ENCODE data around the gene ACSM6. TPM values are rescaled to one million over a fixed set of nuclear protein-coding genes. Genes with fewer than 3 reads are reported as not detected.
A peak's percentile ranks its signal among the peaks of the same experiment; 100 is the strongest.
"Not testable (repeated sequence)": the region's sequence is repeated elsewhere in the genome, so short reads cannot be mapped to it uniquely, and the experiment has no call there.

Gene ACSM6, protein sequence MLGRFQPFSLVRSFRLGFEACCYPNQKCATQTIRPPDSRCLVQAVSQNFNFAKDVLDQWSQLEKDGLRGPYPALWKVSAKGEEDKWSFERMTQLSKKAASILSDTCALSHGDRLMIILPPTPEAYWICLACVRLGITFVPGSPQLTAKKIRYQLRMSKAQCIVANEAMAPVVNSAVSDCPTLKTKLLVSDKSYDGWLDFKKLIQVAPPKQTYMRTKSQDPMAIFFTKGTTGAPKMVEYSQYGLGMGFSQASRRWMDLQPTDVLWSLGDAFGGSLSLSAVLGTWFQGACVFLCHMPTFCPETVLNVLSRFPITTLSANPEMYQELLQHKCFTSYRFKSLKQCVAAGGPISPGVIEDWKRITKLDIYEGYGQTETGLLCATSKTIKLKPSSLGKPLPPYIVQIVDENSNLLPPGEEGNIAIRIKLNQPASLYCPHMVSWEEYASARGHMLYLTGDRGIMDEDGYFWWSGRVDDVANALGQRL
- total RNA-seq = not detected
- long read RNA-seq, partial matches to known transcripts = 0 of 1 reads
- long read RNA-seq, other reads (novel, unspliced or antisense) = 1 of 1 reads

DNA sequence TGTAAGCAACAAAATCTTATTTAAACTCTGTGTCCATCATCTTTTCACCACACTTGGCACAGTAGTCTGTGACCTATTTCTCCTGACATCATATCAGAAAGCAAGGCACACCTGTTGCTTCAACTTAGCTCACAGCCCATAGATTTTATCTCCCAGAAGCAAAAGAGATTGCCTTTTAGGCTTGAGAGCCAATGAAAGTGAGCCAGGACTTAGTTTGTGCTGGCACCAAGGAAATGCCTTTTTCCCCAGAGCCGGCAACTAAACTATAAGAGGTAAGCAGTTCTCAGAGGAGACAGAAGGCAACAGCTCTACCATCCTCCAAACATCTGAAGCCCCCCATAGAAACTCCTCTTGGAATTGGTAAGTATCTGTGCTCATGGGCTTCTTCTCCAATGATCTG lies at the start of gene ACSM6:
Gene ACSM6 (plus strand): TSS at position 295 of the 400 bp plus-strand sequence. CDS start 248 bp downstream, outside the sequence.
- intact Hi-C loops (cut with DNase I) = no loop called here
- ATAC-seq = no peak

DNA sequence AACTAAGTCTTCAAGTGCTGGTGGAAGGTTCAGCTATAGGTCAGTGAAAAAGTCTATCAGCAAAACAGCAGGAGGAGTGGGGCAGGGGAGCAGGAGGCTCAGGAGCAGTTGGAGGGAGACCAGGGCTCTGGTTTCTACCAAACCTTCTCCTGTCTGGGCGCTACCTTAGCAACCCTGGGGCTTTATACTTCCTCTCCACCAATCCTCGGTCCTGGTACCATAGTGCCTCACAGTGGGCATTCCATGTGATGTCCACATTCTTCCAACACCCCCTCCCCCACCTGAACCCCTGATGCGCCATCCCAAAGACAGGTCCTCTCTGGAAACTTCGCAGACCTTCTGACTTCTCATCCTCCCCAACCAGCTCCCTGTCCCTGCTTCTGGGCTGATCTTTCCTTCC lies 25.3 kb upstream of the ACSM6 start:
- ATAC-seq (no peak), DNase-seq (no peak)
- intact Hi-C loops (cut with DNase I) = no loop called here

More for the DNA sequence above, at the start of gene ACSM6:
- no peak for DNase-seq

DNA sequence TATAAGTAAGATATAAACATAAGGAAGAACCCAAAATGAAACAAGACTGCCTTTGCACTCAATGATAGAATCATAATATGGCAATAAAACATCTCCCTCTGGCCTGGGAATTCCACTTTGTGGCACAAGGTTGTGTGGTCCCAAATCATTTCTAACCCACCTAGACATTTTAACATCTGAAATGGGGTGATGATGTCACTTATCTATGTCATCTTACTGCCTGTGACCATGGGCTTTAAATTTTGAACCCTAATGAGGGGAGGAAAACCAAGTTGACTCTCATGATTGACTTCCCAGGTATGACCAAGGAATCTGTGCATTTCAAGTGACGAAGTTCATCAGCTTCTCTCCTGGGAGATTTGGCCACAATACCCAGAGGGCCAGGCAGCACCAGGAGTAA lies 24.5 kb upstream of the ACSM6 start:
- no peak for ATAC-seq
- intact Hi-C loops (cut with DNase I) = no loop called here
- no peak for DNase-seq

DNA sequence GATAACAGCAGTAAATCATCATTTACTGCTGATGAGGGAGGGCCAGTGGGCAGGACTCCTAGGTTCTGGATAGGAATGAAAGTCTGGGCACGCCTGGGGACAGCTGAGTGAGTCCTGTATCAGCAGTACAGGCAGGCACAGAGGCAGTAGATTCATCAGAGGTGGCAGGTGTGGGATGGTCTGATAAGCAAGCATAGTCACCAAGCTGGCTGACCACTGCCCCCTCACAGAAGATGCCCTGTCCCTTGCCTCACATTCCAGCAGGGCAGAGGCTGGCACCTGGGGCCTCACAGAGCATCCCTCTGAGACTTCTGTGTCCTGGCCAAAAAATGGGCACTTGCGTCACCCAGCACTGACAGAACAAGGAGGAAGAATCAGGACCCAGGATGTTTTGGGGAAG lies 23.2 kb upstream of the ACSM6 start:
- intact Hi-C loops (cut with DNase I) = no loop called here
- ATAC-seq = no peak
- no peak for DNase-seq

DNA sequence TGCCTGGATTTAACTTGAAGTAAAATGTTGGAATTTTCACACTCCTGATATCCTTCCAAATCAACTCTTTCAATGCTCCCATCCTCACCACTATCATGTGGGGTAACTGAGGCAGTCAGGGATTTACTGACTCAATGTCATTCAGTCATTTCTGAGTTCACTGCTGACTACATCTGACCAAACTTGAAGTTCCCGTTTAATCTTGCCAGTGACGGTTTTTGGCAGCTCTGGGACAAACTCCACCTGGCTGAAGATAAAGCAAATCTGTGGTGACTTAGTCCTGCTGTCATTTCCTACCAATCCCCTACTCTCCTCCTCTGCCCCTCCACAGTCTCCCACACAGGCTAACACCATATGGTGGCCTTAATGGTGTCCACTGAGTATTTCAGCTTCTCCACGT lies 22.7 kb upstream of the ACSM6 start:
- no peak for ATAC-seq
- no peak for DNase-seq
- intact Hi-C loops (cut with DNase I) = no loop called here

DNA sequence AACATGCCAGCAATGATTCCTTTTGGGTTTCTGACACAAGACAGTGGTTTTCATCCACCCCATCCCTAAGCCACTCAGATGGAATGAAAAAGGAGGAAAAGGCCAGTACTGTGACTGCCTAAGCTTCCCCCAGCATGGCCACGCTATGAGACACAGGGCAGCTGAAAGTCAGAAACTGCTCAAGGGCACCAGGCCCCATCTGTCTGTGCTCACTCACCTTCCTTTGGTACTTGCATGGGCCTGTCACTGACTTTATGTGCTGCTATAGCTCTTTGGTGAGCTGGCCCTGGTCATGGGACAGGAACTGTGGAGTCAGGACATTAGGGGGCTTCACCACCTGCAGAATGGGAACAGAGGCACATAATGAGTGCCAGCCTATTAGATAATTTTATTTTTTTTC lies 21.2 kb upstream of the ACSM6 start:
- DNase-seq (no peak), ATAC-seq (no peak)
- intact Hi-C loops (cut with DNase I) = no loop called here

DNA sequence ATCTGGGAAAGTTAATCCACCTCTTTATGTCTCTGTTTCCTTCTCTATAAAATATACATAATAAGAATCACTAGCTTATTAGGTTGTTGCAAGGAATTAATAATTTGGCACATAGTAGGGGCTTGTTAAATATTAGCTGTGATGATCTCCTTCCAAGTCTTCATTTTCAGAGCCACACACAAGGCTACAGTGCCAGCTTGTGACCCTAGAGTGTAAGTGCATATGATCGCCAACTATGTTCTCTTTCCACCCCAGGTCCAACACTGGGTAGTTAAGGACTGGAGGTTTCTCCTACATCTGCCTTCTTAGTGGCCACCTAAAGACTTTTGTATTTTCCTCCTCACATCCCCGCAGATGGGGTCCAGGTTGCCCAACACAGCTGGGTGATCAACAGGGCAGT lies 17.9 kb upstream of the ACSM6 start:
- DNase-seq (no peak), ATAC-seq (no peak)
- intact Hi-C loops (cut with DNase I) = no loop called here

DNA sequence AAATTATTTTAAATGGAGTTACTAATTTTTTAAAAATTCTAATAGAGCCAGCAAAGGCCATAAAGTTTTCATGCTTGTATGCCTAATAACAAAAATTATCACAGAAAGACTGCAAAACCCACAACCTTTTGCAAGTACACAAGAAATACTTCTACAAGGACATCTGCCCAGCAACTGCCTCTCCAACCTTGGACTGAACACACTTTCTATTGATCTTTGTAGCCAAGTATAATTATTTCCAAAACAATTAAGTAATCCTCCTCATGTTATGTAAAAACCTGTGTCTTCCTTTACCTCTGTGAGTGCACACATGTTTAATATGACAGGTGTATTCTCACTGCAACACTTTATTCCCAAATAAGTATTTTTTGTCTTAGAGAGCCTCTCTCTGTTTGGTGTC lies 16.6 kb upstream of the ACSM6 start:
- DNase-seq (no peak), ATAC-seq (no peak)
- intact Hi-C loops (cut with DNase I) = no loop called here

DNA sequence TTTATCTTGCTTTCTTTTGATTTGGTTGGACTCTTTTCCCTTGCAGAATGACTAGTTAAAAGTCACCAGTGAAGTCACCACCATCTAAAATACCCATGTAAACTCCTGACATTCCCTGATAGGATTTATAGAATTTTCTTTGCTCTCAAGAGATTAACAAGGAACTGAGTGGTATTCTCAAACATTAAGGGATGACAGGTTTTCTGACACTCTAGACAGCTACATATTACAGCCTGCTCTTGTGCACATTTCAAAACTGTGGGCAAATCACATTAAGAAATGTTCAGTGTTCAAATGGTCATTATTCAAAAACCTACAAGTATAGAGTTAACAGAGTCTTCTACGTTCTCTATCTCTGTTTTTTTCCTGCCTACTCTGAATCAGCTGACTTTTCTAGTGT lies 15.8 kb upstream of the ACSM6 start:
- intact Hi-C loops (cut with DNase I) = no loop called here
- ATAC-seq = no peak
- no peak for DNase-seq

DNA sequence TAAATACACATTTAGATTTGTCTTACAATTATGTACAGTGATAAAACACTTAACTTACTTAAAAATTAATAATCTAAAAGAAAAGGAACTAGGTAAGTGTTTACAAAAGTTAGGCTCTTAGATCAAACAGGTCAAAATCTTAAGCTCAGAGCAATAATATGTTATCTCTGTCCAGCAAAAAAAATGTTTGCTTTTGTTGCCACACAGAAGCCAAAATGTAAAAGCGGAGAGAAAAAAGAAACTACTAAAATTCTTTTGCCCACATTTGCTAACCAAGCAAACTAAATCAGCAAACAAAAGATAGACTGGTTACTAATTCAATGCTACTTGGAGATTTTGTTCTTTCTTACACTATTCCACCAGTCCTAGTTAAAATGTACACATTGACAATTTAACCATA lies 15.2 kb upstream of the ACSM6 start:
- intact Hi-C loops (cut with DNase I) = no loop called here
- ATAC-seq (no peak), DNase-seq (no peak)

DNA sequence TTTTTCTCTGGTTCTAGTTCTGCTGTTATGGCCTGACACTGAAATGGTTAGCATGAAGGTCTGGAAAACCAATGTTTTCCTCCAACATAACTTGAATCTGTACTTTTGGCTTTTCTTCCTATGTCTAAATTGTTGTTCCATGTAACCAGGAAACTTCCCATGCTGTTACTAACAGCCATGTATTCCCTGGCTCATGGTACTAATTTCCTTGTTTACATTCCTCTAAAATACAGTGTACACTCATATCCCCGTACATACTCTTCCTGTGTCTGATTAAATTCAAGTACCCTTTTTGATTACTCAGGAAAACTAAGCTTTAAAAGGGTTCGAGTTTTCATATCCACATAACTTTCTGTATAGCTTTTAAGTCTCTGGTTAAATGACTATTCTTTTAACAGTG lies 12.3 kb upstream of the ACSM6 start:
- intact Hi-C loops (cut with DNase I) = loop anchor here (10.0 kb wide), 1 partner anchor 183 kb away; no protein-coding TSS in a partner anchor
- no peak for DNase-seq
- ATAC-seq = no peak

DNA sequence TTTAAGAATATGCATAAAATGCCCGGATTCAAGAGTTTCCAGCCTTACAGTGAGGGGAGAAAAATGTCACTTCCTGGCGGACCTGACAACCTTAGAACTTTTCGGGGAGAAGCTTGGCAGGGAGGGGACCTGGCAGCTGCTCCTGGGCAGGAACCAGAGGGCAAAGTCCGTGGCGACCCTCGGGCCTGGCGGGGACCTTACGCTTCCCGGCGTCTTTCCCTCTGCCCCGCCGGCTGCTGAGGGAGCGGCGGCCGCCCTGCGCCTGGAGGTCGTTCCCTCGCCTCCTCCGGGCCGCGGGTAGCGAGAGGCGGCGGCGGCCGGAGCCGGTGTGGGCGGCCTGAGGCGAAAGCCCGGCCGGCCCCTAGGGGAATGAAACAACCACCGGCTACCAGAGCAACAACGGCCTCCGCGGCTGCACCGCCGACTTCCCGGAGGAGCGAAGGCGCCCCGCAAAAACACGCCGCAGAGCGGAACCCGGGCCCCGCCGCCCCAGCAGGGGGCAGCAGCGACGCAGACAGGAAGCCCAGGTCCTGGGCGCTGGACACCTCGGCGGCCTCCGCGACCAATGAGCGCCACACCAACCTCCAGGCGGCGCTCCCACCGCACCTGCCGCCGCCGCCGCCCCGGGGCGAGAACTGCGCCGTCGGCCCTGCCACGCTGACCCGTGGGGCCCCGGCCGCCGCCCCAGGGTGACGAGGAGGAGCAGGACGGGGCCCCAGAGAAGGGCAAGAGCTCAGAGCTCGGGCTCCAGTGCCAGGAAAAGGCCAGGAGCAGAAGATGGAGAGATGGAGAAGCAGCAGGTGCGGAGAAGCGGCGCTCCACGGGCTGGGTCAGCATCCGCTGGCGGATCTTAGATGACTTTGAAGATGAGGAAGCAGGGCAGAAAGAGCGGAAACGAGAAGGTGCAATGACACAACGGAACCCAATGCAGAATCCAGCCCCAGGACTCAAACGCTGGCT lies 10.5 kb upstream of the ACSM6 start:
- peak; percentile 90 for DNase-seq
- intact Hi-C loops (cut with DNase I) = loop anchor here (10.0 kb wide), 1 partner anchor 181 kb away; no protein-coding TSS in a partner anchor
- ATAC-seq = peak; percentile 98 to 99

DNA sequence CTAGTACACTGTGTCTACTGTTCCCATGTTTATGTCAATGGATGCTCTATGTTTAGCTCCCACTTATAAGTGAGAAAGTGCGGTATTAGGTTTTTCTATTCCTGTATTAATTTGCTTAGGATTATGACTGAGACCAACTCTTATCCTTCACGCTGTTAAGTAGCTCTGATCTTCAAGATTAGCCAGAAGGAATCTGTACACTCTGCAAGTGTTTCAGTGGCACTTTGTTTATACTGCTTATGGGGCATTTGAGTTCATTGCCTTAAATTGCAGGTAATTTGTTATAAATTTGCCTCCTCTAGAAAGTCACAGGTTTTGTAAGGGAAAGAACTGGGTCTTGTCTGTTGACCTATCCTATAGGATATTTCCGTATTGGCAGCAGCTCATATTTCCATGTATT lies 6.4 kb upstream of the ACSM6 start:
- ATAC-seq (no peak), DNase-seq (no peak)
- intact Hi-C loops (cut with DNase I) = loop anchor here (10.0 kb wide), 1 partner anchor 177 kb away; no protein-coding TSS in a partner anchor

DNA sequence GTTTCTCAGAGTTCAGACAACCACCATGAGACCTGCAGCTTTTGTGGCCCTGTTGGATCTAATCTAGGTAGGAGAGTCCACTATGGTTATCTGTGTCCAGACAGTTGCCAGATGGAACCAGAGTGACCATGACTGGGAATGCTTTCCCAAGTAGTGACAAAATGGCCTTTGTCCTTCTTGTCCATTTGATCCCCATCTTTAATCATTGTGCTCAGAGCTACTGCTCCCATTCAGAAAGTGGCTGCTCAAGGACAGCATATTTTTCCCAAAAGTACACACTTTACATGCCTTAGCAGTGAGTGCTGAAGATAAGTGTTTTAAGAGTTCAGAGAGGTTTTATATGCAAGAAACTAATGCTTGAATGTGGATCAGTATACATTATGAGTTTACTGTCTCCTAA lies 5.4 kb upstream of the ACSM6 start:
- intact Hi-C loops (cut with DNase I) = loop anchor here (10.0 kb wide), 1 partner anchor 176 kb away; no protein-coding TSS in a partner anchor
- ATAC-seq (no peak), DNase-seq (no peak)

DNA sequence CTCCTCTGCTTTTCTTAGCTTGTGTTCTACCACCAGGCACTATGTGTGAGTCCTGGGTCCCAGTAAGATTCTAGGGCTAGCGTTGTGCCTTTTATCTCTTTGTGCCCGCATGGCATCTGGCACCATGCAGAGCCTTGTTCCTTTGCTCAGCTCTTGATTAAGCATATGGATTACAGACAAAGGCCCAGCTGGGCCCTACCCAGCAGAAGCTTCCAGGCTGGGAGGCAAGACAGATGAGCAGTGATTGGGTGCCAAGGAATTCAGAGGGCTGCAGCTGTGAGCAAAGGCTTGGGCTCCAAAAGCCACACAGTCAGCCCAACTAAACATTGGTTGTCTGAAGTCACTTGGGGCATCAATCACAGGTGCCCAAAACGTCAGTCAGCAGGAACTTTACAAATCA lies 2.0 kb downstream of the ACSM6 start:
- ATAC-seq (no peak), DNase-seq (no peak)
- intact Hi-C loops (cut with DNase I) = no loop called here

DNA sequence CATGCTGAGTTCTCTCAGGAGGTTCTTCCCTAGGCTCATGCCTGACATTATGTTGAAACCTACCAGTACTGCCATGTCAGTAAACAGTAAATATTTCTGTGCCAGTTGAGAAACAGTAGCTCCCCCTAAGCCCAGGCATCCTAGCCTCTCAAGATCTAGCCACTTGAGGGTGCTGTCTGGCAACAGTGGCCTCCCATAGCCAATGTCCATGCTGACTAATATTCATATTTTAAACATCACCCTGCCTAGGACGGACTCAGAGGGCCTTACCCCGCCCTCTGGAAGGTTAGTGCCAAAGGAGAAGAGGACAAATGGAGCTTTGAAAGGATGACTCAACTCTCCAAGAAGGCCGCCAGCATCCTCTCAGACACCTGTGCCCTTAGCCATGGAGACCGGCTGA lies 7.7 kb downstream of the ACSM6 start:
- DNase-seq = no peak
- intact Hi-C loops (cut with DNase I) = no loop called here
- no peak for ATAC-seq

DNA sequence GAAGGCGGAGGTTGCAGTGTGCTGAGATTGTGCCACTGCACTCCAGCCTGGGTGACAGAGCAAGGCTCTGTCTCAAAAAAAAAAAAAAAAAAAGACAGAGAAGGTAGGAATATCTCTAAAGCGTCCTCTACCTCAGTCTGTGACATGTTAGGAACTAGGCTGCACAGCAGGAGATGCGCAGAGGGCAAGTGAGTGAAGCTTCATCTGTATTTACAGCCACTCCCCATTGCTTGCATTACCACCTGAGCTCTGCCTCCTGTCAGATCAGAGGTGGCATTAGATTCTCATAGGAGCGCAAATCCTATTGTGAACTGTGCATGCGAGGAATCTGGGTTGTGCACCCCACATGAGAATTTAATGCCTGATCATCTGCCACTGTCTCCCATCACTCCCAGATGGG lies 8.8 kb downstream of the ACSM6 start:
- ATAC-seq; intact Hi-C loops (cut with DNase I); DNase-seq: not testable (repeated sequence)

DNA sequence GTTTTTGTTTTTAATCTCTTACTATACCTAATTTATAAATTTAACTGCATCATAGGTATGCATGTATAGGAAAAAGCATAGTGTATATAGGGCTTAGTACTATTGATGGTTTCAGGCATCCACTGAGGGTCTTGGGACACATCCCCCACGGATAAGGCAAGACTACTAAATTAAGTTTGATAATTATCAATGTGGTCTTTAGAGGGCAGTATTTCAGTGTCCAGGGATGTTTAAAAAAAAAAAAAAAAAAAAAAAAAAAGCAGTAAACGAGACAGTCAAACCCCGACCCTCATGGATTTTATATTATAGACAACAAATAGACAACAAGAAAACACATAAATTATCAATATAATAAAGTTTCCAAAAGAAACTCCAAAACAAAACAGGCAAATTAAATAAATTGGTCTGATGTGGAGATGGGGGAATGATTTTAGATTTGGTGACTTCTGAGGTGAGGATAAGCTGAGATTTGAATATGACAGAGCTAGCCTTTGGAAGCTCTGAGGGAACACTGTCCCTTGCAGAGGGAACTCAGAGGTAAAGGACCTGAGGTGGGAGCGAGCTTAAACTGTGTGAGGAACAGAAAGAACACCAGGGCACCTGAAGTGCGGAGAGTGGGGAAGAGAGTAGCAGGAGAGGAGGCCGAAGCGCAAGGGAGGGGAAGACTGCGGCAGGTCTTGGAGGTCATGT lies 14.8 kb downstream of the ACSM6 start:
- DNase-seq (no peak), ATAC-seq (no peak)
- intact Hi-C loops (cut with DNase I) = no loop called here

DNA sequence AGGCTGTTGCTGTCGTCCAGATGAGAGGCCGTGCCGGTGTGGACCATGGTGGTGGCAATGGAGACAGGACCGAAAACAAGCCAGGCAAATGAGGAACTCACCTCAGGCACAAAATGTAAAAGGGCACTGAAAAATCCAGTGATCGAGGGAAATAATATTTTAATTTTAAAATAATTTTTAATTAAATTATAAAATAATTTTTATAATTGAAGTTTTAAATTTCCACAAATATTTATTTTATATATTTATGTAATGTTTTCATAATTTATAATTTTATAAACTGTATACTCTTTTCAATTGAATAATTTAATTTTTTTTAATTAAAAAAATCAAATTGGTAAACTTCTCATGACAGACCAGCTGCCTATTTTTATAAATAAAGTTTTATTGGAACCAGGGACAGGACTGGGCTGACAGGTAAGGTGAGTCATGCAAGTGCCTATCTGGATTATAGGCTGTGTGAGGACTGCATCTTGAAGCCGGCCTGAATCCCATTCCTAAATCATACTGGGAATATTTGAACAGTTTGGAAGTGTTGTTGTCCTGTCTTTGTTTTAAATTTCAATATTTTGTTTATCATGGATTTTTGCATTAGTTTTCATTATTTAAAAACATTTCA lies 15.6 kb downstream of the ACSM6 start:
- intact Hi-C loops (cut with DNase I) = no loop called here
- DNase-seq (no peak), ATAC-seq (no peak)

Data from left cardiac atrium (tissue), 4 donors.